Ovary (tissue), 3 donors: ENCODE results near the gene BGN.

ENCODE experiments used
- EP300 ChIP-seq: sonication (generic); formaldehyde crosslinking; IDR thresholded peaks from one replicate; pipeline ENCODE4 v1.6.1; 2017; ENCODE audit warnings: antibody characterized with exemption
- POLR2A ChIP-seq: fragments of 450-650 bp; IDR thresholded peaks from one replicate; pipeline ENCODE4 v1.6.1; 2017; ENCODE audit warnings: antibody characterized with exemption, mild to moderate bottlenecking, moderate library complexity
- TF ChIP-seq, protein P1 (sequence below), 3 donors: fragments of 450-650 bp in 2 of 3; fragments of 200-600 bp in 1 of 3; IDR thresholded peaks; one replicate each; pipeline versions ENCODE4 v1.5.1 to v1.8.0; 2016 to 2022; ENCODE audit warnings: antibody characterized with exemption in 3 of 3, mild to moderate bottlenecking in 1 of 3
- donor health status: DM: no; HTN: no; CAD: no.

DNA sequence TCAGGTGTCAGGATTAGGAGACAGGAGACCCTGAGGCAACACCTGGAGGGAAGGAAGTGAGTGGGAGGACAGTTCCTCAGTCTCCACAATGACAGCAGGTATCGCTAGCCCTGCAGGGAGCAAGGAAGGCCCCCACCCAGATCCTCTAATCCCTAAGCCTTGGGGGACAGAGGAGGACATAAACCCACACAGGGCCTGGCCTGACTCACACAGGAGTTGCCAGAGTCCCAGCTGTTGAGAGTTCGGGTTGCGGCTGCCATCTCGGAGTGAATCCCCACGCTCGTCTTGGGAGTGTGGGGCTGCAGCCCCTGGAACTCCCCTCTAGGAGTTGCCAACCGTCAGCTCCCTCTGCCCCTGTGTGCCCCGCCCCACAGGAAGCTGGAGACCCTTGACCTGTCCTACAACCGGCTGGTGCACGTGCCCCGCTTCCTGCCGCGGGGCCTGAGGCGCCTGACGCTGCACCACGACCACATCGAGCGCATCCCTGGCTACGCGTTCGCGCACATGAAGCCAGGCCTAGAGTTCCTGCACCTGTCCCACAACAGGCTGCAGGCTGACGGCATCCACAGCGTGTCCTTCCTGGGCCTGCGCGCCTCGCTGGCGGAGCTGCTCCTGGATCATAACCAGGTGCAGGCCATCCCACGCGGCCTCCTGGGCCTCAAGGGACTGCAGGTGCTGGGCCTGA is 9.2 kb upstream of the BGN start:
- TF ChIP-seq, protein P1, sequence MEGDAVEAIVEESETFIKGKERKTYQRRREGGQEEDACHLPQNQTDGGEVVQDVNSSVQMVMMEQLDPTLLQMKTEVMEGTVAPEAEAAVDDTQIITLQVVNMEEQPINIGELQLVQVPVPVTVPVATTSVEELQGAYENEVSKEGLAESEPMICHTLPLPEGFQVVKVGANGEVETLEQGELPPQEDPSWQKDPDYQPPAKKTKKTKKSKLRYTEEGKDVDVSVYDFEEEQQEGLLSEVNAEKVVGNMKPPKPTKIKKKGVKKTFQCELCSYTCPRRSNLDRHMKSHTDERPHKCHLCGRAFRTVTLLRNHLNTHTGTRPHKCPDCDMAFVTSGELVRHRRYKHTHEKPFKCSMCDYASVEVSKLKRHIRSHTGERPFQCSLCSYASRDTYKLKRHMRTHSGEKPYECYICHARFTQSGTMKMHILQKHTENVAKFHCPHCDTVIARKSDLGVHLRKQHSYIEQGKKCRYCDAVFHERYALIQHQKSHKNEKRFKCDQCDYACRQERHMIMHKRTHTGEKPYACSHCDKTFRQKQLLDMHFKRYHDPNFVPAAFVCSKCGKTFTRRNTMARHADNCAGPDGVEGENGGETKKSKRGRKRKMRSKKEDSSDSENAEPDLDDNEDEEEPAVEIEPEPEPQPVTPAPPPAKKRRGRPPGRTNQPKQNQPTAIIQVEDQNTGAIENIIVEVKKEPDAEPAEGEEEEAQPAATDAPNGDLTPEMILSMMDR (IDR thresholded peaks at IDR 0.05), result no peak
- no peak for TF ChIP-seq POLR2A
- TF ChIP-seq EP300, result no peak
